Retina (tissue), 1 donor: ENCODE results near the gene SEC23A.

ENCODE experiments used
- DNase-seq: peaks from one replicate; pipeline ENCODE4 v3.0.0-alpha.2; 2016

SEC23A gene

DNA sequence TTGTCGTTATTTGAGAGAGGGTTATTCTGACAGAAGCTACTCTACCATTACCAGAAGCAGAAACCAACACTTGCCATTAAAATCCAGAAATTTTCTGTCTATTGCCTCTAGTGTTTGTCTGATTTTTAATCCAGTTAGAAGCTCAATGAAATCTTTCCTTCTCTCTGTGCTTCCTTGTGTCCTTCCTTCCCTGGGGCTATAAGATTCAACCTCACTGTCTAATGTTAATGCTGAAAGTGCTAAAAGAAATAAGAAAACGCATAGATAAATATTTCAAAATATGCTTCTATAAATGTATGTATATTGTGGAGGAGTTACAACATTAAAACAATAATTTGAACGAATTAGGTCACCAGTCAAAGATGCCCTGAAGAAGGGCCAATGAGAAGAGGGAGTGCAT, 120.8 kb downstream of the SEC23A start:
- DNase-seq, result no peak
